Kidney epithelial cell (primary cell): ENCODE results near the gene OR2B2. TPM values are rescaled to one million over a fixed set of nuclear protein-coding genes. Genes with fewer than 3 reads are reported as not detected.

Experiments
- DNase-seq: peaks from one replicate; pipeline ENCODE4 v3.0.0-alpha.2; 2010; ENCODE audit warnings: low read depth
- H3K27me3 ChIP-seq: 2 replicates; pipeline ENCODE4 v1.6.0; 2011; ENCODE audit warnings: low read length; ENCODE audit not compliant: control insufficient read depth, insufficient read depth
- H3K36me3 ChIP-seq: 2 replicates; pipeline ENCODE4 v1.5.1; 2011; ENCODE audit warnings: low read length; ENCODE audit not compliant: control insufficient read depth, insufficient read depth
- H3K4me3 ChIP-seq: 2 replicates; pipeline ENCODE4 v1.5.1; 2011; ENCODE audit warnings: low read depth, mild to moderate bottlenecking, control low read depth, low read length
- total RNA-seq: library from RNA; depleted of rRNA; stranded (reverse); fragments of >200 nt; gene quantifications from 2 replicates; pipeline ENCODE4 v1.2.3, GENCODE V29; 2015
- TF ChIP-seq, protein P1 (sequence below): IDR thresholded peaks from 2 replicates; pipeline ENCODE4 v1.5.1; 2011; ENCODE audit warnings: mild to moderate bottlenecking, moderate library complexity, low read length, control low read depth, inconsistent platforms; ENCODE audit not compliant: insufficient read depth, poor library complexity, severe bottlenecking

OR2B2 gene
- total RNA-seq, 1 donor from 2014 or later: not detected

- no peaks in the 10 kb centered on the region for H3K27me3 ChIP-seq
- H3K36me3 ChIP-seq: no peaks in the 10 kb centered on the region
- H3K4me3 ChIP-seq: peak overlapping the region; percentile 59
- TF ChIP-seq, protein P1, sequence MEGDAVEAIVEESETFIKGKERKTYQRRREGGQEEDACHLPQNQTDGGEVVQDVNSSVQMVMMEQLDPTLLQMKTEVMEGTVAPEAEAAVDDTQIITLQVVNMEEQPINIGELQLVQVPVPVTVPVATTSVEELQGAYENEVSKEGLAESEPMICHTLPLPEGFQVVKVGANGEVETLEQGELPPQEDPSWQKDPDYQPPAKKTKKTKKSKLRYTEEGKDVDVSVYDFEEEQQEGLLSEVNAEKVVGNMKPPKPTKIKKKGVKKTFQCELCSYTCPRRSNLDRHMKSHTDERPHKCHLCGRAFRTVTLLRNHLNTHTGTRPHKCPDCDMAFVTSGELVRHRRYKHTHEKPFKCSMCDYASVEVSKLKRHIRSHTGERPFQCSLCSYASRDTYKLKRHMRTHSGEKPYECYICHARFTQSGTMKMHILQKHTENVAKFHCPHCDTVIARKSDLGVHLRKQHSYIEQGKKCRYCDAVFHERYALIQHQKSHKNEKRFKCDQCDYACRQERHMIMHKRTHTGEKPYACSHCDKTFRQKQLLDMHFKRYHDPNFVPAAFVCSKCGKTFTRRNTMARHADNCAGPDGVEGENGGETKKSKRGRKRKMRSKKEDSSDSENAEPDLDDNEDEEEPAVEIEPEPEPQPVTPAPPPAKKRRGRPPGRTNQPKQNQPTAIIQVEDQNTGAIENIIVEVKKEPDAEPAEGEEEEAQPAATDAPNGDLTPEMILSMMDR: no peak
- no peak for DNase-seq
Measured at GRCh38 chr6:27867051-27867944, 44.9 kb downstream of the OR2B2 start.

GRCh38 chr6:27866357-27867050 lies 45.7 kb downstream of the OR2B2 start:
- DNase-seq: no peak

GRCh38 chr6:27865850-27866356 lies 46.3 kb downstream of the OR2B2 start:
- Histone ChIP-seq H3K27me3 (no peaks in the 10 kb centered on the region), H3K4me3 (peak overlapping the region; percentile 59), H3K36me3 (no peaks in the 10 kb centered on the region)
- TF ChIP-seq, protein P1: no peak
- DNase-seq: no peak

More at GRCh38 chr6:27866357-27867050, 45.7 kb downstream of the OR2B2 start:
- no peaks in the 10 kb centered on the region for H3K36me3 ChIP-seq
- peak overlapping the region; percentile 59 for H3K4me3 ChIP-seq
- TF ChIP-seq, protein P1: no peak
- H3K27me3 ChIP-seq: no peaks in the 10 kb centered on the region

DNA sequence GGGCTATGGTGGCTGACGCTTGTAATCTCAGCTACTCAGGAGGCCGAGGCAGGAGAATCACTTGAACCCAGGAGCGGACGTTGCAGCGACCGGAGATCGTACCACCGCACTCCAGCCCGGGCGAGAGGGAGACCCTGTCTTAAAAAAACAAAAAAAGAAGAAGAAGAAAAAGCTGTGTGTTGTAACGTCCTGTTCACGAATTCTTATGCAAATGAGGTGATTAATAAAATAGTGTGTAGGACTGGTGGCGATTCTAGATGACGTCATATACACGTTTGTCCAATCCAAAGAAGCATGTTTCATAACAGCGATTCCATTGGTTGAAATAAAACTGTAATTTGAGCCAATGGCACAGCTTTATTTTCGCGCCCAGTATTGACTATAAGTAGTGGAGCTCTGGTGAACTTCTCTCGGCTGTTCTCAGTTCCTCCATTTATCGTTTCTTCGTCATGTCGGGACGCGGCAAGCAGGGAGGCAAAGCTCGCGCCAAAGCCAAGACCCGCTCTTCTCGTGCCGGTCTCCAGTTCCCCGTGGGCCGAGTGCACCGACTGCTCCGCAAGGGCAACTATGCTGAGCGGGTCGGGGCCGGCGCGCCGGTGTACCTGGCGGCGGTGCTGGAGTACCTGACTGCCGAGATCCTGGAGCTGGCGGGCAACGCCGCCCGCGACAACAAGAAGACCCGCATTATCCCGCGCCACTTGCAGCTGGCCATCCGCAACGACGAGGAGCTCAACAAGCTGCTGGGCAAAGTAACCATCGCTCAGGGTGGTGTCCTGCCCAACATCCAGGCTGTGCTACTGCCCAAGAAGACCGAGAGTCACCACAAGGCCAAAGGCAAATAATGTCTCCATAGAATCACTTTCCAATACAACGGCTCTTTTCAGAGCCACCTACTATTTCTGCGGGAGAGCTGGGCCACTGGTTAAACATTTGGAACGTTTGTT lies 47.0 kb downstream of the OR2B2 start:
- TF ChIP-seq, protein P1: no peak
- peak; percentile 97 for DNase-seq
- Histone ChIP-seq H3K4me3 (peak overlapping the region; percentile 65), H3K36me3 (no peaks in the 10 kb centered on the region), H3K27me3 (no peaks in the 10 kb centered on the region)

GRCh38 chr6:27863962-27864905 lies 48.0 kb downstream of the OR2B2 start:
- no peak for DNase-seq
- peak overlapping the region; percentile 65 for H3K4me3 ChIP-seq
- H3K36me3 ChIP-seq: no peaks in the 10 kb centered on the region
- no peaks in the 10 kb centered on the region for H3K27me3 ChIP-seq
- TF ChIP-seq, protein P1: no peak
